ENCODE measurements around the gene RAB30.

DNA sequence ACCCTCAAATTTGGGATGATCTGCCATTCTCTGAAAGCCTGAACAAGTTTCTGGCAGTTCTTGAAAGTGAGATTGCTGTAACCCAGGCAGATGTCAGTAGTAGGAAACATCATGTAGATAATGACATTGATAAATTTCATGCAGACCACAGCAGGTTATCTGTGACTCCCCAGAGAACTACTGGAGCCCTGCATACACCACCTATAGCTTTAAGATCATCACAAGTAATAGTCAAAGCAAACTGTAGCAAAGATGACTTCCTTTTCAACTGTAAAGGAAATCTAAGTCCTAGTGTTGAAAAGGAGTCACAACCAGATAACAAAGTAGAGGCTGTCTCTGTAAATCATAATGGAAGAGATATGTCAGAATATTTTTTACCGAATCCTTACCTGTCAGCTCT lies 139.1 kb downstream of the RAB30 start:
- TF ChIP-seq ZNF274 (IDR thresholded peaks at IDR 0.05; ENCODE audit: low read depth, low read length) = no peak
- no peak for TF ChIP-seq YY1 (IDR thresholded peaks at IDR 0.05; ENCODE audit: insufficient read depth, insufficient read length)
- TF ChIP-seq SUZ12 (IDR thresholded peaks at IDR 0.05; ENCODE audit: extremely low read depth, insufficient read depth, insufficient read length) = no peak

Data from NT2/D1 (cell line).